Measurements from ENCODE around the gene NHLH1.
"Not testable (repeated sequence)": the region's sequence is repeated elsewhere in the genome, so short reads cannot be mapped to it uniquely, and the experiment has no call there.

Gene NHLH1

DNA sequence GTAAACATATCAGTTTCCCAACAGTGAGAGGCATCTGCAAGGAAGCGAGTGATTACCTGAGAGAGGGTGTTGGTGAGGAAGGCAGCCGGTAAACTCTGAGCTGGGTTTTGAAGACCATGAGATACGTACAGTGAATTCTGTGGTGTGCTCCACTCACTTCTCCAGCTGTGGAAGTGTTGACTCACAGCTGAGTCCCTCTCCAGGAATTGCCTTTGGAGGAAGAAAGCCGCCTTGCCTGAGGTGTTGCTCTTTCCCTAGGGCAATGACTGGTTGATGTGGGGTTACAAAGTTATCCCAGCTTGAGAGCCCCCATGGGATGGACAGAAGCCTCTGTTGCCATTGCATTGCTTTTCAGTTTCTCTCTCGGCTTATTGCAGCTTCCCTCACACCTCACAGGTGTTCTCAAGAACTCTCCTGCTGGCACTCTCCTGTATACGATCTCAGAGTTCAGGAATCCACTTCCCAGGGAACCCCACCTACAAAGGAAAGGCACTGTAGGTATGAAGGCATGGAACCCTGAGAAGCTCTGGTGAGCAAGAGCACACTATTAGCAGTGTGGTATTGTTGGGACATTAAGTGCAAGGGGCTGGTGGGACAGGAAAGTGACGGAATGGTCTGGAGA lies 10.8 kb downstream of the NHLH1 start:
- TF ChIP-seq, protein P1, sequence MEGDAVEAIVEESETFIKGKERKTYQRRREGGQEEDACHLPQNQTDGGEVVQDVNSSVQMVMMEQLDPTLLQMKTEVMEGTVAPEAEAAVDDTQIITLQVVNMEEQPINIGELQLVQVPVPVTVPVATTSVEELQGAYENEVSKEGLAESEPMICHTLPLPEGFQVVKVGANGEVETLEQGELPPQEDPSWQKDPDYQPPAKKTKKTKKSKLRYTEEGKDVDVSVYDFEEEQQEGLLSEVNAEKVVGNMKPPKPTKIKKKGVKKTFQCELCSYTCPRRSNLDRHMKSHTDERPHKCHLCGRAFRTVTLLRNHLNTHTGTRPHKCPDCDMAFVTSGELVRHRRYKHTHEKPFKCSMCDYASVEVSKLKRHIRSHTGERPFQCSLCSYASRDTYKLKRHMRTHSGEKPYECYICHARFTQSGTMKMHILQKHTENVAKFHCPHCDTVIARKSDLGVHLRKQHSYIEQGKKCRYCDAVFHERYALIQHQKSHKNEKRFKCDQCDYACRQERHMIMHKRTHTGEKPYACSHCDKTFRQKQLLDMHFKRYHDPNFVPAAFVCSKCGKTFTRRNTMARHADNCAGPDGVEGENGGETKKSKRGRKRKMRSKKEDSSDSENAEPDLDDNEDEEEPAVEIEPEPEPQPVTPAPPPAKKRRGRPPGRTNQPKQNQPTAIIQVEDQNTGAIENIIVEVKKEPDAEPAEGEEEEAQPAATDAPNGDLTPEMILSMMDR (IDR thresholded peaks at IDR 0.05; ENCODE audit: low read depth, low read length), result no peak

DNA sequence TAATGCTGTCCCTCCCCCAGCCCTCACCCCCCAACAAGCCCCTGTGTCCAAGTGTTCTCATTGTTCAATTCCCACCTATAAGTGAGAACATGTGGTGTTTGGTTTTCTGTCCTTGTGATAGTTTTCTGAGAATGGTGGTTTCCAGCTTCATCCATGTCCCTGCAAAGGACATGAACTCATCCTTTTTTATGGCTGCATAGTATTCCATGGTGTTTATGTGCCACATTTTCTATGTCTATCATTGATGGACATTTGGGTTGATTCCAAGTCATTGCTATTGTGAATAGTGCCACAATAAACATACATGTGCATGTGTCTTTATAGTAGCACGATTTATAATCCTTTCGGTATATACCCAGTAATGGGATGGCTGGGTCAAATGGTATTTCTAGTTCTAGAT lies 17.9 kb downstream of the NHLH1 start:
- not testable (repeated sequence) for H3K4me3 ChIP-seq (ENCODE audit: low read depth, low read length)

More for the DNA sequence above, 10.8 kb downstream of the NHLH1 start:
- H3K4me3 ChIP-seq (ENCODE audit: low read depth, low read length), result no peak overlapping the region

DNA sequence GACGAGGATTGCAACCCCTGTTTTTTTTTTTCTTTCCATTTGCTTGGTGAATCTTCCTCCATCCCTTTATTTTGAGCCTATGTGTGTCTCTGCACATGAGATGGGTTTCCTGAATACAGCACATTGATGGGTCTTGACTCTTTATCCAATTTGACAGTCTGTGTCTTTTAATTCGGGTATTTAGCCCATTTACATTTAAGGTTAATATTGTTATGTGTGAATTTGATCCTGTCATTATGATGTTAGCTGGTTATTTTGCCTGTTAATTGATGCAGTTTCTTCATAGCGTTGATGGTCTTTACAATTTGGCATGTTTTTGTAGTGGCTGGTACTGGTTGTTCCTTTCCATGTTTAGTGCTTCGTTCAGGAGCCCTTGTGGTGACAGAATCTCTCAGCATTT lies 21.5 kb downstream of the NHLH1 start:
- not testable (repeated sequence) for H3K4me3 ChIP-seq (ENCODE audit: low read depth, low read length)

DNA sequence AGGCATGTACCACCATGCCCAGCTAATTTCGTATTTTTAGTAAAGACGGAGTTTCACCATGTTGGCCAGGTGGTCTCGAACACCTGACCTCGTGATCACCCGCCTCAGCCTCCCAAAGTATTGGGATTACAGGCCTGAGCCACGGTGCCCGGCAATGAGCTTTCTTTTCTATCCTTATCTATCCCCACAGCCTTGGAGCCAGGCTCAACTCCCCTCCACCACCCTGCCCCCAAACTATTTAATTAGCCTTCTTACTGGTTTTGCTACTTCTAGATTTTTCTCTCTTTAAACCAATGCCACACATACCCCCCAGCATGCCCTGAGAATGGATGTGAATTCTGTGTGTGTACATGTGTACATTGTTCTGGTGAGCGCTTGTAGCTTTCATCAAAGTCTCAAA lies 27.8 kb downstream of the NHLH1 start:
- no peak overlapping the region for H3K4me3 ChIP-seq (ENCODE audit: low read depth, low read length)
- TF ChIP-seq, protein P1 (IDR thresholded peaks at IDR 0.05; ENCODE audit: low read depth, low read length), result no peak

DNA sequence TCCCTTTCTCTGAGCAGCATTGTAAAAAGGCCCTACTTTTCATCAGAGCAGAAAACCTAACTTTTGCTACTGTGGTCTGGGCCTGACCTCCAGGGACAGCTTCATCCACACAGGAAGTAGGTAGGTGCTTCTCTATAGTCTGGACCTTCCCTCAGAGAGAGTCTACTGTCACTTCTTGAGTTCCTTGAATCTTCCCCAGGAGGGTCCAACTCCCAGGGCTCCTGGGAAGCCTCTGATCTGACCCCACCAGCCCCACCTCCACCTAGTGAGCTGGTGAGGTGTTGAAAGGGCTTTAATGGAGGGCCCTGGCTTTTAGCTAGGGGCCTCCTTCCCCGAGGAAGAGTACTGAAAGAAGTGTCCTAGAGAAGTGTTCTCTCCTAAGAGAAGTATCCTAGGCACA lies 30.8 kb downstream of the NHLH1 start:
- TF ChIP-seq, protein P1 (IDR thresholded peaks at IDR 0.05; ENCODE audit: low read depth, low read length), result no peak
- no peak overlapping the region for H3K4me3 ChIP-seq (ENCODE audit: low read depth, low read length)

DNA sequence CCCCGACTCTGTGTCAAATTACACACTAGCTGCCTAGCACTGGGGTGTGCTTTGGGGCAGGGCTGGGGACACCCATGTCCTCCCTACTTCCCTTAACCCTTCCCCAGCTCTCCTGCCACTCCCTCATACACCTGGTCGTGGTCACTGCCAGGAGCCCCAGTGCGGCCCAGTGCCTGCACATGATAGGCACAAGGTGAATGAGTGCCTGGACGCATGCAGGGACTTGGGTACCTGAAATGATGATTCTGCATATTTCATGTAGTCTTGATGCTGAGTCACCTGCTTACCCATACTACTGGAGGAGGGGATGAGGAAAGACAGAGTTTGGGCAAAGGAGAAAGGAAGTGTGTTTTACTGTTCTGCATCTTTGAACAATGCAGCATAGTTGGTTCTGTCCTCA lies 32.0 kb downstream of the NHLH1 start:
- H3K4me3 ChIP-seq (ENCODE audit: low read depth, low read length), result no peak overlapping the region
- TF ChIP-seq, protein P1 (IDR thresholded peaks at IDR 0.05; ENCODE audit: low read depth, low read length), result no peak

DNA sequence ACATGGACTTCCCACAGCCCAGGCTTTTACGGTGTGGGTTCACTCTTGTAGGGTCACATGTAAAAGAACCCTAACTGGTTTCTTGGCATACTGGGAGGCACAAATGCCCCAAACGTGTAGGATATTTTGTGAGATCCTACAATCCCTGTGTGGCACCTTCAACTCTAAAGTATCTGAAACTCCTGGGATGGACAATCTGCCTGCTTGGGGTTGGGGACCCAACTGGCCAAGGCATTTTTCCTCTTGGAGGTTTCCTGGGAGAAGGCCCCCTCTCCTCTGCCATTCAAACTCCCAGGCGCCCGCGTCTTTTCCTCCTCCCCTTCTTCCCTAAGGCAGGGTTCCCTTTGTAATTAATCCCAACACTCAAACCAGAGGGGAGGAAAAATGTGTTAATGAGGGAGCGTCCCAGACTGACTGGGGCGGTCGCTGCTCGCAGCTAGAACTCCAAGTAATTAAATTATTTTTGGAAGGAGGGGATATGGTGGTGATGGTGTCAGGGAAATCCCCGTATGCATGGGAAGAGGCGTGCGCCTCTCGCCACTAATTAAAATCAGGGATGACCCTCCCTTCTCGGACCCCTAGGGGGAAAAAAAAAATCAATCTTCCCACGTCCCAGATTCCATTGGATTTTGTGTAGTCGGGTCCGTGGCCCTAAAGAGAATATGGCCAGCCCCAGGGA lies 32.8 kb downstream of the NHLH1 start:
- TF ChIP-seq, protein P1 (IDR thresholded peaks at IDR 0.05; ENCODE audit: low read depth, low read length), result no peak
- no peak overlapping the region for H3K4me3 ChIP-seq (ENCODE audit: low read depth, low read length)

DNA sequence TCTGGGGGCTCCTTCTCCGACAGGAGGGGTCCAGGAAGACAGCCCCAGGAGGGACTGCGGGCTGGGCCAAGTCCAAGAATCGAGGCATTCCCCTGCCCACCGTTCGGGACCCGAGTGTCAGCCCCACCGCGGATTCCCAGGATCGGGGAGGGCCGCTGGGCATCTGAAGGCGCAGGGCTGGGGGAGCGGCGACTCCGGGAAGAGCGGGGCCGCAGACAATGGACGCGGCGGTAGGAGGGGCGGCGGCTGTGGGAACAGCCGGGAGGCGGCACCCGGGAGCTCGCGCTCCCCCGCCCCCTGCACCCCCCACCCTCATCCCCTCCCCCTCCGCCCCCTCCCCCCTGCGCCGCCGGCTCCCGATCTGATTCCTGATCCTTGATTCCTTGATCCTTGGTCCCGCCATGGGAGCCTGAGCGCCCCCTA lies 33.4 kb downstream of the NHLH1 start, which contains the start of gene VANGL2:
TSS of gene VANGL2 (plus strand) at position 342 of the 423 bp plus-strand sequence. CDS start 15,274 bp downstream, outside the sequence.
- H3K4me3 ChIP-seq (ENCODE audit: low read depth, low read length), result no peak within 1 kb of the TSS
- TF ChIP-seq, protein P1 (IDR thresholded peaks at IDR 0.05; ENCODE audit: low read depth, low read length), result no peak

All from WI38 (cell line).